Breast epithelium (tissue), 4 donors: ENCODE results near the gene PTF1A. TPM values are rescaled to one million over a fixed set of nuclear protein-coding genes. Genes with fewer than 3 reads are reported as not detected.

Experiments
- DNase-seq, 2 donors: peaks; one replicate each; pipeline ENCODE4 v3.0.0-alpha.2; 2019; ENCODE audit warnings: low spot score in 2 of 2
- H3K27ac ChIP-seq, 2 donors: fragments of 200-600 bp; sonication (generic) in 1 of 2; one replicate each; pipeline ENCODE4 v1.5.1; 2016 to 2019; ENCODE audit warnings: mild to moderate bottlenecking in 1 of 2
- H3K27me3 ChIP-seq, 2 donors: fragments of 200-600 bp; sonication (generic) in 1 of 2; one replicate each; pipeline versions ENCODE4 v1.5.1 to v1.6.0; 2017 to 2019; ENCODE audit warnings: control low read depth in 1 of 2, mild to moderate bottlenecking in 1 of 2
- H3K36me3 ChIP-seq: fragments of 200-600 bp; one replicate; pipeline ENCODE4 v1.5.1; 2019
- H3K4me1 ChIP-seq, 2 donors: fragments of 200-600 bp; sonication (generic); one replicate each; pipeline ENCODE4 v1.5.1; 2016 to 2019; ENCODE audit warnings: control low read depth in 1 of 2
- H3K4me3 ChIP-seq, 3 donors: fragments of 200-600 bp; sonication (generic); 1 replicate in 2 of 3; 2 replicates in 1 of 3; pipeline ENCODE4 v1.5.1; 2016 to 2019; ENCODE audit warnings: mild to moderate bottlenecking in 3 of 3, moderate library complexity in 2 of 3
- H3K9me3 ChIP-seq, 2 donors: fragments of 200-600 bp; sonication (generic) in 1 of 2; one replicate each; pipeline ENCODE4 v1.5.1; 2016 to 2019; ENCODE audit warnings: control low read depth in 1 of 2
- CTCF ChIP-seq, 3 donors: fragments of 450-650 bp; IDR thresholded peaks; one replicate each; pipeline ENCODE4 v1.5.1; 2016 to 2017; ENCODE audit warnings: antibody characterized with exemption in 3 of 3, mild to moderate bottlenecking in 3 of 3, moderate library complexity in 3 of 3
- POLR2A ChIP-seq: fragments of 450-650 bp; IDR thresholded peaks from one replicate; pipeline ENCODE4 v1.6.1; 2016; ENCODE audit warnings: antibody characterized with exemption, mild to moderate bottlenecking, moderate library complexity
- POLR2AphosphoS5 ChIP-seq, 3 donors: sonication (generic); formaldehyde crosslinking; IDR thresholded peaks; one replicate each; pipeline ENCODE4 v1.6.1; 2017; ENCODE audit warnings: antibody characterized with exemption in 3 of 3
- intact Hi-C: fragments of 100-400 bp; cut with DNase I; formaldehyde crosslinking; loops from one replicate; pipeline ENCODE4 v1.15.1; 2023; ENCODE audit warnings: low total_unique reads
- total RNA-seq, 3 donors: library from RNA; depleted of rRNA; stranded (reverse); fragments of >200 nt; gene quantifications; one replicate each; pipeline ENCODE4 v1.1.0, GENCODE V29; 2016

Gene PTF1A
- total RNA-seq, 3 donors from 2014 or later, result not detected

- intact Hi-C loops, result no loop called here
- H3K4me3 ChIP-seq, result no peak overlapping the region
- TF ChIP-seq POLR2AphosphoS5 (IDR thresholded peaks at IDR 0.05) (no peak), POLR2A (no peak), CTCF (IDR thresholded peaks at IDR 0.05) (no peak)
- H3K9me3 ChIP-seq, result no peaks in the 10 kb centered on the region
- no peak overlapping the region for H3K27ac ChIP-seq
- H3K4me1 ChIP-seq, result peaks cover 0 to 11% of the 10 kb centered on the region in 2 donors
- DNase-seq, result no peak
- peaks cover 3 to 81% of the 10 kb centered on the region in 2 donors for H3K27me3 ChIP-seq
- no peaks in the 10 kb centered on the region for H3K36me3 ChIP-seq
These were observed 17.8 kb upstream of the PTF1A start for GRCh38 chr10:23174074-23174976.

GRCh38 chr10:23174977-23175512 lies 17.1 kb upstream of the PTF1A start:
- peaks cover 0 to 11% of the 10 kb centered on the region in 2 donors for H3K4me1 ChIP-seq
- DNase-seq, result no peak
- no peak overlapping the region for H3K27ac ChIP-seq
- TF ChIP-seq POLR2A, result no peak
- TF ChIP-seq CTCF (IDR thresholded peaks at IDR 0.05), result no peak
- no peak for TF ChIP-seq POLR2AphosphoS5 (IDR thresholded peaks at IDR 0.05)
- no peaks in the 10 kb centered on the region for H3K9me3 ChIP-seq
- no peaks in the 10 kb centered on the region for H3K36me3 ChIP-seq
- H3K4me3 ChIP-seq, result no peak overlapping the region
- H3K27me3 ChIP-seq, result peaks cover 3 to 83% of the 10 kb centered on the region in 2 donors
- intact Hi-C loops, result no loop called here

- H3K4me3 ChIP-seq, result no peak overlapping the region
- peaks cover 0 to 51% of the 10 kb centered on the region in 2 donors for H3K27me3 ChIP-seq
- no peak for TF ChIP-seq POLR2AphosphoS5 (IDR thresholded peaks at IDR 0.05)
These were observed 5.9 kb upstream of the PTF1A start for GRCh38 chr10:23186178-23186577.

GRCh38 chr10:23186697-23187096 lies 5.4 kb upstream of the PTF1A start:
- no peak overlapping the region for H3K27ac ChIP-seq
- no peak for TF ChIP-seq CTCF (IDR thresholded peaks at IDR 0.05)
- TF ChIP-seq POLR2AphosphoS5 (IDR thresholded peaks at IDR 0.05), result no peak
- no peak for TF ChIP-seq POLR2A
- no peak overlapping the region for H3K4me3 ChIP-seq
- H3K27me3 ChIP-seq, result peaks cover 0 to 57% of the 10 kb centered on the region in 2 donors
- DNase-seq, result no peak
- no peaks in the 10 kb centered on the region for H3K9me3 ChIP-seq
- intact Hi-C loops, result no loop called here
- no peaks in the 10 kb centered on the region for H3K4me1 ChIP-seq
- H3K36me3 ChIP-seq, result no peaks in the 10 kb centered on the region

More at GRCh38 chr10:23186178-23186577, 5.9 kb upstream of the PTF1A start:
- no peak overlapping the region for H3K27ac ChIP-seq
- H3K36me3 ChIP-seq, result no peaks in the 10 kb centered on the region
- no peak for DNase-seq
- intact Hi-C loops, result no loop called here
- no peaks in the 10 kb centered on the region for H3K4me1 ChIP-seq
- no peaks in the 10 kb centered on the region for H3K9me3 ChIP-seq

GRCh38 chr10:23187155-23187554 lies 5.0 kb upstream of the PTF1A start:
- DNase-seq, result no peak
- TF ChIP-seq POLR2AphosphoS5 (IDR thresholded peaks at IDR 0.05) (no peak), POLR2A (no peak), CTCF (IDR thresholded peaks at IDR 0.05) (no peak)
- Histone ChIP-seq H3K4me3 (no peak overlapping the region), H3K27me3 (peaks cover 0 to 61% of the 10 kb centered on the region in 2 donors), H3K36me3 (no peaks in the 10 kb centered on the region), H3K4me1 (no peaks in the 10 kb centered on the region), H3K9me3 (no peaks in the 10 kb centered on the region), H3K27ac (no peak overlapping the region)
- intact Hi-C loops, result no loop called here
